ENCODE results near the gene CHTOP.
"Not testable (repeated sequence)": the region's sequence is repeated elsewhere in the genome, so short reads cannot be mapped to it uniquely, and the experiment has no call there.

CHTOP gene

GRCh38 chr1:153635872-153636271 is 2.0 kb downstream of the CHTOP start:
- DNase-seq, result no peak

- DNase-seq, result no peak
Observed at GRCh38 chr1:153636312-153636711, 2.4 kb downstream of the CHTOP start.

- no peak for DNase-seq
Observed at GRCh38 chr1:153638261-153638660, 4.4 kb downstream of the CHTOP start.

GRCh38 chr1:153639280-153639679 is 5.4 kb downstream of the CHTOP start:
- no peak for DNase-seq

- DNase-seq, result not testable (repeated sequence)
Observed at GRCh38 chr1:153640213-153640612, 6.3 kb downstream of the CHTOP start.

- DNase-seq, result no peak
Observed at GRCh38 chr1:153640861-153641260, 7.0 kb downstream of the CHTOP start.

GRCh38 chr1:153642161-153642560 is 8.3 kb downstream of the CHTOP start:
- no peak for DNase-seq

GRCh38 chr1:153643100-153643499 is 9.2 kb downstream of the CHTOP start:
- no peak for DNase-seq

- no peak for DNase-seq
Observed at GRCh38 chr1:153643816-153644215, 9.9 kb downstream of the CHTOP start.

- no peak for DNase-seq
Observed at GRCh38 chr1:153646672-153647345, 12.9 kb downstream of the CHTOP start.

GRCh38 chr1:153647346-153647714 is 13.5 kb downstream of the CHTOP start:
- no peak for DNase-seq

GRCh38 chr1:153648000-153648643 is 14.3 kb downstream of the CHTOP start:
- no peak for DNase-seq

- DNase-seq, result no peak
Observed at GRCh38 chr1:153649137-153649862, 15.4 kb downstream of the CHTOP start.

- no peak for DNase-seq
Observed at GRCh38 chr1:153649863-153650235, 16.0 kb downstream of the CHTOP start.

GRCh38 chr1:153651771-153652170 is 17.9 kb downstream of the CHTOP start:
- no peak for DNase-seq

GRCh38 chr1:153652805-153653500 is 19.1 kb downstream of the CHTOP start:
- no peak for DNase-seq

- DNase-seq, result no peak
Observed at GRCh38 chr1:153655333-153655732, 21.5 kb downstream of the CHTOP start.

- DNase-seq, result peak; percentile 53
Observed at GRCh38 chr1:153658400-153659174, 24.7 kb downstream of the CHTOP start, which contains the start of gene SNAPIN. Gene SNAPIN, plus strand, starts transcription at chr1:153658703. Its CDS starts 41 bp downstream, at chr1:153658744.

- no peak for DNase-seq
Observed at GRCh38 chr1:153659175-153659534, 25.3 kb downstream of the CHTOP start.

GRCh38 chr1:153659656-153660055 is 25.8 kb downstream of the CHTOP start:
- DNase-seq, result no peak

GRCh38 chr1:153661111-153661708 is 27.3 kb downstream of the CHTOP start:
- DNase-seq, result no peak

GRCh38 chr1:153662269-153662668 is 28.4 kb downstream of the CHTOP start:
- no peak for DNase-seq

All from cortex of kidney (tissue), 1 donor.